ENCODE data around the gene SUMO3. TPM values are rescaled to one million over a fixed set of nuclear protein-coding genes. Genes with fewer than 3 reads are reported as not detected.

SUMO3 gene
- total and polyA plus RNA-seq, 2 of the 8 experiments (the other 6 are each of a cell fraction or from before 2014, with no cell fraction given) = 96.8 to 101 TPM

DNA sequence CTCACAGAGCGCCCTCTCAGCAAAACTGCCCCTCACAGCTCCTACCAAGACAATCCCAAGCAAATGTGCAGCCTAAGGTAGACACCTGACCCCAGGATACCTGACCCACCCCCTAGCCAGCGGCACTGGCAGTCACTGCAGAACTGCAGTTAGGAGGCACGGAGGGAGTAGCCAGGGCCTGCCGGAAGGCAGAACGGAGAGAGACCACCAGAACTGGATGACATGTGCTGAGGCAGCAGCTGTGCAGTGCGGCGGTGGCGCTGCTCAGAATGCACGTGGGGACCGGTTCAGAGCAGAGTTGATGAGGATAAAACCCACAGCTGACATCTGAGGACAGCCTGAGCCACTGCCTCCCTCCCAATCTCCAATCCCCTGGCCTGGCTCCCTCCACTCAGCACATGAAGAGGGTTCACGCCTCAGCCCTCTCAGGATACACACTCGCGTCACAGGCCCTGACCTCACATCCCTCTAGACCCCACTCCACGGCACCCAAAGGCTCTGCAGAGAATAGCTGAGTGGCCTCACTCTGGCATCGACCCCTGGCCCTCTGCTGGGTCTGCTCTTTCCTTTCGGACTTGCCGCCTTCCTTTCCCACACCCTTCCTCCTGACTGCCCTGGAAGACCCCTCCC, 45.9 kb downstream of the SUMO3 start:
- Histone ChIP-seq H2AK5ac (ENCODE audit: low read depth, low read length) (no peak overlapping the region), H3K4me3 (ENCODE audit: extremely low read depth in 1 of 4, insufficient read depth in 2 of 4, low read depth in 3 of 4, low read length in 4 of 4) (no peak overlapping the region), H3K79me1 (ENCODE audit: low read depth, low read length) (peaks cover 4% of the 10 kb centered on the region; the same call in 1 of the 2 replicates), H4K20me1 (replicated peaks in 1 of 2; ENCODE audit: control insufficient read depth in 1 of 2, insufficient read depth in 2 of 2, low read length in 2 of 2) (peaks cover 7 to 9% of the 10 kb centered on the region in 2 experiments), H3K9me3 (ENCODE audit: insufficient read depth in 2 of 2, low read depth in 1 of 2, low read length in 1 of 2) (no peaks in the 10 kb centered on the region), H3K27ac (ENCODE audit: low read depth, low read length) (no peak overlapping the region), H3K14ac (ENCODE audit: insufficient read length) (no peak overlapping the region), H2AFZ (ENCODE audit: low read length) (no peak overlapping the region), H4K91ac (replicated peaks; ENCODE audit: insufficient read length, low read length) (no peak overlapping the region), H4K5ac (ENCODE audit: insufficient read length, low read depth, low read length) (no peak overlapping the region), H3K4me1 (replicated peaks in 1 of 4; ENCODE audit: control insufficient read depth in 3 of 4, insufficient read depth in 4 of 4, low read length in 3 of 4) (peaks cover 5 to 17% (median 10%) of the 10 kb centered on the region in 4 experiments), H2BK15ac (ENCODE audit: low read length) (no peak overlapping the region), H3K23me2 (ENCODE audit: low read depth, low read length) (no peaks in the 10 kb centered on the region), H3K56ac (replicated peaks; ENCODE audit: insufficient read length, low read depth, low read length) (no peak overlapping the region), H3K27me3 (replicated peaks in 1 of 4; ENCODE audit: control insufficient read depth in 3 of 4, extremely low read depth in 1 of 4, insufficient read depth in 3 of 4, low read length in 3 of 4) (no peaks in the 10 kb centered on the region; a peak in 1 of 7 replicates), H3K4me2 (ENCODE audit: insufficient read depth in 1 of 2, low read depth in 2 of 2, low read length in 2 of 2) (no peak overlapping the region), H2BK12ac (ENCODE audit: low read depth, low read length) (no peak overlapping the region), H3K36me3 (ENCODE audit: control insufficient read depth in 2 of 4, insufficient read depth in 4 of 4, low read length in 3 of 4) (peaks cover 15 to 55% (median 31%) of the 10 kb centered on the region in 4 experiments), H2BK20ac (ENCODE audit: low read length) (no peak overlapping the region), H3K18ac (ENCODE audit: extremely low read depth, low read length) (no peak overlapping the region), H3K23ac (ENCODE audit: insufficient read length) (no peak overlapping the region), H2BK5ac (ENCODE audit: low read depth, low read length) (no peak overlapping the region; the same call in 1 of the 2 replicates), H3K4ac (replicated peaks; ENCODE audit: insufficient read length, low read depth, low read length) (no peak overlapping the region), H2BK120ac (replicated peaks; ENCODE audit: low read depth, low read length) (no peak overlapping the region), H3K79me2 (ENCODE audit: control insufficient read depth in 1 of 2, insufficient read depth in 2 of 2, low read length in 2 of 2) (peaks cover 0 to 3% of the 10 kb centered on the region in 2 experiments; a peak in 1 of 4 replicates), H4K8ac (ENCODE audit: extremely low read depth, insufficient read depth, low read length) (peak overlapping the region; percentile 71), H3K9ac (replicated peaks in 1 of 4; ENCODE audit: extremely low read depth in 1 of 4, low read depth in 3 of 4, low read length in 3 of 4) (no peak overlapping the region)
- TF ChIP-seq NANOG (IDR thresholded peaks at IDR 0.05; ENCODE audit: insufficient read depth, low read depth, low read length, poor library complexity, severe bottlenecking) (no peak), BACH1 (IDR thresholded peaks at IDR 0.05; ENCODE audit: low read length) (no peak), POLR2A (IDR thresholded peaks at IDR 0.05; ENCODE audit: control extremely low read depth in 1 of 2, low read depth in 2 of 2, low read length in 2 of 2) (no peak)
- TF ChIP-seq, protein P1, sequence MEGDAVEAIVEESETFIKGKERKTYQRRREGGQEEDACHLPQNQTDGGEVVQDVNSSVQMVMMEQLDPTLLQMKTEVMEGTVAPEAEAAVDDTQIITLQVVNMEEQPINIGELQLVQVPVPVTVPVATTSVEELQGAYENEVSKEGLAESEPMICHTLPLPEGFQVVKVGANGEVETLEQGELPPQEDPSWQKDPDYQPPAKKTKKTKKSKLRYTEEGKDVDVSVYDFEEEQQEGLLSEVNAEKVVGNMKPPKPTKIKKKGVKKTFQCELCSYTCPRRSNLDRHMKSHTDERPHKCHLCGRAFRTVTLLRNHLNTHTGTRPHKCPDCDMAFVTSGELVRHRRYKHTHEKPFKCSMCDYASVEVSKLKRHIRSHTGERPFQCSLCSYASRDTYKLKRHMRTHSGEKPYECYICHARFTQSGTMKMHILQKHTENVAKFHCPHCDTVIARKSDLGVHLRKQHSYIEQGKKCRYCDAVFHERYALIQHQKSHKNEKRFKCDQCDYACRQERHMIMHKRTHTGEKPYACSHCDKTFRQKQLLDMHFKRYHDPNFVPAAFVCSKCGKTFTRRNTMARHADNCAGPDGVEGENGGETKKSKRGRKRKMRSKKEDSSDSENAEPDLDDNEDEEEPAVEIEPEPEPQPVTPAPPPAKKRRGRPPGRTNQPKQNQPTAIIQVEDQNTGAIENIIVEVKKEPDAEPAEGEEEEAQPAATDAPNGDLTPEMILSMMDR (IDR thresholded peaks at IDR 0.05; ENCODE audit: control extremely low read depth in 1 of 3, insufficient read depth in 1 of 3, low read depth in 1 of 3, low read length in 3 of 3) = no peak
- ChIA-PET CTCF (ENCODE audit: partially characterized antibody) (interaction anchor here (0.9 to 2.6 kb wide), 6 partner anchors 11 to 155 kb away, joined by 3 to 12 read pairs (median 8); no protein-coding TSS in a partner anchor), POLR2A (ENCODE audit: partially characterized antibody) (interaction anchor here (0.9 to 1.9 kb wide), 2 partner anchors 21 to 29 kb away, joined by 3 to 5 read pairs; no protein-coding TSS in a partner anchor)
- FAIRE-seq (no peak), DNase-seq (ENCODE audit: low read depth in 1 of 2, low spot score in 2 of 2) (no peak)
- WGBS, 2 experiments (ENCODE audit: extremely low coverage in 1 of 2, insufficient coverage in 1 of 2, insufficient read length in 1 of 2, insufficient replicate concordance in 2 of 2, low coverage in 1 of 2, low lambda C conversion rate in 2 of 2, missing lambda C conversion rate in 1 of 2) = 94% methylated on average over 17 of the region's 17 CpGs; no CpG with 5 or more reads in 1 of the 2 experiments
